GM12891 (cell line): ENCODE results near the gene CRCP.

Experiments used
- DNase-seq: peaks from one replicate; pipeline ENCODE4 v3.0.0; 2011; ENCODE audit warnings: low spot score; ENCODE audit not compliant: insufficient read length
- FAIRE-seq: peaks from 2 replicates; lab custom pipeline; 2011; peaks lifted over from hg19 to GRCh38; lab: Jason Lieb, UNC
- PAX5 ChIP-seq: IDR thresholded peaks from 2 replicates; pipeline ENCODE4 v1.6.1; 2011; ENCODE audit warnings: low read length, moderate library complexity, mild to moderate bottlenecking; ENCODE audit not compliant: insufficient read depth, severe bottlenecking
- POLR2A ChIP-seq: IDR thresholded peaks from 2 replicates; pipeline ENCODE4 v1.6.1; 2011; ENCODE audit warnings: low read depth, low read length, control low read depth
- POLR2AphosphoS5 ChIP-seq: IDR thresholded peaks from 2 replicates; pipeline ENCODE4 v1.6.1; 2011; ENCODE audit warnings: low read depth, low read length, control low read depth
- POU2F2 ChIP-seq: IDR thresholded peaks from 2 replicates; pipeline ENCODE4 v1.6.1; 2011; ENCODE audit warnings: low read depth, mild to moderate bottlenecking, control low read depth, low read length, moderate library complexity
- SPI1 ChIP-seq: IDR thresholded peaks from 2 replicates; pipeline ENCODE4 v1.6.1; 2011; ENCODE audit warnings: low read depth, low read length, control low read depth
- TAF1 ChIP-seq: IDR thresholded peaks from 2 replicates; pipeline ENCODE4 v1.6.1; 2011; ENCODE audit warnings: low read depth, low read length, control low read depth

Gene CRCP

GRCh38 chr7:66189695-66190503 lies 75.3 kb downstream of the CRCP start:
- no peak for FAIRE-seq
- no peak for TF ChIP-seq TAF1
- no peak for TF ChIP-seq POU2F2
- TF ChIP-seq POLR2AphosphoS5, result no peak
- no peak for TF ChIP-seq POLR2A
- no peak for TF ChIP-seq SPI1
- TF ChIP-seq PAX5, result no peak
- DNase-seq, result no peak

- FAIRE-seq (no peak), DNase-seq (no peak)
- TF ChIP-seq POLR2A (no peak), SPI1 (no peak), PAX5 (no peak), TAF1 (no peak), POU2F2 (no peak), POLR2AphosphoS5 (no peak)
These were observed 75.8 kb downstream of the CRCP start for GRCh38 chr7:66190504-66190857.

- FAIRE-seq, result no peak
- TF ChIP-seq POU2F2, result no peak
- no peak for DNase-seq
These were observed 78.6 kb downstream of the CRCP start for GRCh38 chr7:66193146-66193725.

- DNase-seq, result no peak
- TF ChIP-seq POU2F2, result no peak
- no peak for TF ChIP-seq PAX5
- FAIRE-seq, result no peak
These were observed 83.8 kb downstream of the CRCP start for GRCh38 chr7:66198469-66198868.

GRCh38 chr7:66198956-66199355 lies 84.3 kb downstream of the CRCP start:
- no peak for TF ChIP-seq POLR2AphosphoS5
- no peak for TF ChIP-seq PAX5
- no peak for TF ChIP-seq POLR2A
- TF ChIP-seq SPI1, result no peak
- no peak for TF ChIP-seq TAF1
- TF ChIP-seq POU2F2, result no peak
- FAIRE-seq, result no peak
- no peak for DNase-seq

- TF ChIP-seq POLR2A (no peak), POU2F2 (no peak), PAX5 (no peak), SPI1 (no peak), TAF1 (no peak), POLR2AphosphoS5 (no peak)
- FAIRE-seq, result no peak
- DNase-seq, result no peak
These were observed 87.8 kb downstream of the CRCP start for GRCh38 chr7:66202441-66202840.
